Panc1 (cell line): ENCODE data around the gene GPR158. TPM values are rescaled to one million over a fixed set of nuclear protein-coding genes. Genes with fewer than 3 reads are reported as not detected.

Experiments used
- ATAC-seq: fragments of 200-7000 bp; cut with Tn5 transposase; 2 replicates; pipeline ENCODE4 v1.9.1; 2020; ENCODE audit warnings: mild to moderate bottlenecking, moderate library complexity
- BruUV-seq: library from RNA; stranded (reverse); fragments of 400-500 nt; replicated peaks from 2 replicates; lab custom pipeline; 2021; lab: Mats Ljungman, UMichigan
- CTCF ChIA-PET: fragments of 300-600 bp; sonication (Branson Sonifier 250); formaldehyde crosslinking; loops from one replicate; lab custom pipeline; 2022; ENCODE audit warnings: antibody characterized with exemption; lab: Charles Lee
- POLR2A ChIA-PET: fragments of 300-600 bp; sonication (Branson Sonifier 250); formaldehyde crosslinking; loops from one replicate; lab custom pipeline; 2022; ENCODE audit warnings: antibody characterized with exemption; lab: Charles Lee
- DNase-seq: peaks from one replicate; pipeline ENCODE4 v3.0.0-alpha.2; 2010; ENCODE audit warnings: low read depth, low spot score
- H3K27ac ChIP-seq: 2 replicates; pipeline ENCODE4 v1.5.1; 2011; ENCODE audit warnings: mild to moderate bottlenecking, low read length, inconsistent platforms
- H3K27me3 ChIP-seq: fragments of 200-500 bp; sonication (Bioruptor generic); 2 replicates; pipeline ENCODE4 v1.6.0; 2014; ENCODE audit warnings: low read length, inconsistent platforms; ENCODE audit not compliant: control insufficient read depth, insufficient read depth
- H3K36me3 ChIP-seq: fragments of 200-500 bp; sonication (Bioruptor generic); 2 replicates; pipeline ENCODE4 v1.5.1; 2014; ENCODE audit warnings: inconsistent platforms, mild to moderate bottlenecking, low read length, moderate library complexity; ENCODE audit not compliant: control insufficient read depth, insufficient read depth
- H3K4me1 ChIP-seq: 2 replicates; pipeline ENCODE4 v1.5.1; 2011; ENCODE audit warnings: inconsistent platforms, mild to moderate bottlenecking, low read length, moderate library complexity; ENCODE audit not compliant: control insufficient read depth, insufficient read depth
- H3K4me3 ChIP-seq, 2 experiments: 2 replicates each; pipeline ENCODE4 v1.5.1; 2011 to 2012; ENCODE audit warnings: low read depth in 2 of 2, low read length in 2 of 2, mild to moderate bottlenecking in 2 of 2, inconsistent platforms in 1 of 2, moderate library complexity in 1 of 2
- H3K9me3 ChIP-seq: fragments of 200-500 bp; sonication (Bioruptor generic); 2 replicates; pipeline ENCODE4 v1.5.1; 2014; ENCODE audit warnings: low read depth, mild to moderate bottlenecking, inconsistent platforms, low read length, moderate library complexity; ENCODE audit not compliant: control insufficient read depth, insufficient read depth
- CTCF ChIP-seq: fragments of 450-650 bp; IDR thresholded peaks from 2 replicates; pipeline ENCODE4 v1.5.1; 2017; ENCODE audit warnings: mild to moderate bottlenecking
- POLR2AphosphoS5 ChIP-seq: IDR thresholded peaks from 2 replicates; pipeline ENCODE4 v1.6.1; 2012; ENCODE audit warnings: mild to moderate bottlenecking, low read depth, low read length, moderate library complexity
- REST ChIP-seq, 2 experiments: IDR thresholded peaks; 2 replicates each; pipeline ENCODE4 v1.6.1; 2011 to 2012; ENCODE audit warnings: low read depth in 2 of 2, control low read depth in 1 of 2, low read length in 1 of 2, mild to moderate bottlenecking in 1 of 2, moderate library complexity in 1 of 2; ENCODE audit not compliant: insufficient read depth in 1 of 2
- SIN3A ChIP-seq: IDR thresholded peaks from 2 replicates; pipeline ENCODE4 v1.6.1; 2012; ENCODE audit warnings: low read depth, mild to moderate bottlenecking, low read length, moderate library complexity, borderline replicate concordance; ENCODE audit not compliant: insufficient read depth
- TCF7L2 ChIP-seq: IDR thresholded peaks from 2 replicates; pipeline ENCODE4 v1.6.1; 2011; ENCODE audit warnings: mild to moderate bottlenecking, low read depth, low read length, inconsistent platforms
- in situ Hi-C: cut with HindIII; loops from 2 replicates; pipeline ENCODE4 v1.10.0; 2016; ENCODE audit warnings: low sequenced_read_pairs, low pct_unique_long_range_greater_than_20kb
- intact Hi-C: fragments of 100-400 bp; cut with micrococcal nuclease; formaldehyde crosslinking; loops from one replicate; pipeline ENCODE4 v1.10.0; 2022; ENCODE audit not compliant: unreplicated experiment
- total RNA-seq: library from RNA; stranded (reverse); gene quantifications from one replicate; pipeline ENCODE4 v1.2.1, GENCODE V29; 2021; ENCODE audit not compliant: unreplicated experiment

Gene GPR158
- total RNA-seq, 1 experiment from 2014 or later = 0.64 TPM

DNA sequence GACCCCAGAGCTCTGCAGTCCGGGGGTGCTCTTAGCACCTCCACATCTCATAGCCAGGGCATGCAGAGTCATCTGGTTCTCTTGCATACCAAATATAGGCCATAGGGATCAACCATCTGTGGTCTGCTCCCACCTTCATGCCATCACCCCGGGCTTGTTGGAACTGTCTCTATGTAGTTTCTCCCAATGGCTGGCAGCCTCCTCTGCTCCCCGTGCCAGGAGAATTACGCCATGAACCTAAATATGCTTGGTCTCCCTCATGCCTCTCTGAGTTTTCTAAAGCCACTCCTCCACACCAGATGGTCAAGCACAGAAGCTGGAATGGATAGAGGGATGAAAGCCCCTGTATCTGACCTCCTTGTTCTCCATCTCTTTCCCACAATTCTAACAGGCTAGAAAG, 456.7 kb downstream of the GPR158 start:
- CTCF ChIA-PET = no interaction called here
- no peaks in the 10 kb centered on the region for H3K9me3 ChIP-seq
- no peak overlapping the region for H3K27ac ChIP-seq
- no peak for ATAC-seq
- no peak overlapping the region for H3K4me3 ChIP-seq
- no peak for TF ChIP-seq CTCF
- no peaks in the 10 kb centered on the region for H3K27me3 ChIP-seq
- in situ Hi-C loops = no loop called here
- no peaks in the 10 kb centered on the region for H3K36me3 ChIP-seq
- no peak for DNase-seq
- no peaks in the 10 kb centered on the region for H3K4me1 ChIP-seq
- intact Hi-C loops = no loop called here
- POLR2A ChIA-PET = no interaction called here
- no TSS peak for BruUV-seq

DNA sequence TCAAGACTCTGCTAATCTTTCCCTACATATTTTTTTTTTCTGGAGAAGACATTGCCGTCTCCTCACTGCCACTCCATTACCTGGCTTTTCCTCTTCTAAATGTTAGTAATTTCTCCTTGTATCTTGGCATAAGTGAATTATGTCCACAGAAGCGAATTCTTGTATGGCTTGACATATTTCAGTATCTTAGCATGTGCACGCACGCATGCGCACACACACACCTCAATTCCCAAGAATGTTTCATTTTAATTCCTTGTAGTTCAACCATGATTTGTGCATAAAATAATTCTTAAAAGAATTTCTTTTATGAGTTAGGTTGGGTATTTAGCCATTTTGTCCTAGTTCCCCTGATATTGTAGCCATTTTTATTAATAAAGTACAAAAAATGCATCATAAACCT, 458.0 kb downstream of the GPR158 start:
- H3K9me3 ChIP-seq = no peaks in the 10 kb centered on the region
- H3K27me3 ChIP-seq = no peaks in the 10 kb centered on the region
- TF ChIP-seq TCF7L2 (no peak), SIN3A (no peak), POLR2AphosphoS5 (no peak)
- no peaks in the 10 kb centered on the region for H3K36me3 ChIP-seq
- H3K4me1 ChIP-seq = no peaks in the 10 kb centered on the region
- in situ Hi-C loops = no loop called here
- ChIA-PET POLR2A (no interaction called here), CTCF (no interaction called here)
- H3K4me3 ChIP-seq = no peak overlapping the region
- no peak for ATAC-seq
- intact Hi-C loops = no loop called here
- no peak for DNase-seq
- no TSS peak for BruUV-seq
- no peak overlapping the region for H3K27ac ChIP-seq

DNA sequence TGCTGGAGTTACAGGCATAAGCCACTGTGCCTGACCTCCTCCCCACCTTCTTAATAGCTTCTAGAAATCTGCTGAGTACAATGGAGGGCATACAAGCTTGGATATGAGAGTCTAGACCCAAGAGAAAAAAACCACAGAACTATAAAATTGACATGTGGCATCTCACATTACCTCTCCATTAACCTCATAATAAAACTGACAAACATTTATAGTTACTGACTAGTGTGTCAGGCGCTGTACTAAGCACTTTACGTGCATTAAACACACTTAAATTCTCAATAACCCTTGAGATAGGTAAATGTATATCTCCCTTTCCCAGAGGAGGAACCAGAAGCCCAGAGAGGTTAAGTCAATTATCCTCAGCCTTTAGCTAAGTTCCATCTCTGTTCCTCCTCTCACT, 458.7 kb downstream of the GPR158 start:
- in situ Hi-C loops = no loop called here
- ChIA-PET POLR2A (no interaction called here), CTCF (no interaction called here)
- no TSS peak for BruUV-seq
- Histone ChIP-seq H3K4me1 (no peaks in the 10 kb centered on the region), H3K4me3 (no peak overlapping the region), H3K27ac (no peak overlapping the region), H3K36me3 (no peaks in the 10 kb centered on the region), H3K27me3 (no peaks in the 10 kb centered on the region), H3K9me3 (no peaks in the 10 kb centered on the region)
- no peak for ATAC-seq
- intact Hi-C loops = no loop called here
- DNase-seq = no peak
- no peak for TF ChIP-seq SIN3A
- no peak for TF ChIP-seq TCF7L2
- no peak for TF ChIP-seq POLR2AphosphoS5
- no peak for TF ChIP-seq CTCF
- no peak for TF ChIP-seq REST (IDR thresholded peaks at IDR 0.05; ENCODE audit: insufficient read depth in 1 of 2, low read depth in 2 of 2, low read length in 1 of 2)
